HuH-7.5 (cell line): ENCODE data around the gene LRP1-AS.
"Not testable (repeated sequence)": the region's sequence is repeated elsewhere in the genome, so short reads cannot be mapped to it uniquely, and the experiment has no call there.

Experiments used
- DNase-seq: peaks from one replicate; pipeline ENCODE4 v3.0.0; 2011; ENCODE audit warnings: low spot score

The LRP1-AS gene

DNA sequence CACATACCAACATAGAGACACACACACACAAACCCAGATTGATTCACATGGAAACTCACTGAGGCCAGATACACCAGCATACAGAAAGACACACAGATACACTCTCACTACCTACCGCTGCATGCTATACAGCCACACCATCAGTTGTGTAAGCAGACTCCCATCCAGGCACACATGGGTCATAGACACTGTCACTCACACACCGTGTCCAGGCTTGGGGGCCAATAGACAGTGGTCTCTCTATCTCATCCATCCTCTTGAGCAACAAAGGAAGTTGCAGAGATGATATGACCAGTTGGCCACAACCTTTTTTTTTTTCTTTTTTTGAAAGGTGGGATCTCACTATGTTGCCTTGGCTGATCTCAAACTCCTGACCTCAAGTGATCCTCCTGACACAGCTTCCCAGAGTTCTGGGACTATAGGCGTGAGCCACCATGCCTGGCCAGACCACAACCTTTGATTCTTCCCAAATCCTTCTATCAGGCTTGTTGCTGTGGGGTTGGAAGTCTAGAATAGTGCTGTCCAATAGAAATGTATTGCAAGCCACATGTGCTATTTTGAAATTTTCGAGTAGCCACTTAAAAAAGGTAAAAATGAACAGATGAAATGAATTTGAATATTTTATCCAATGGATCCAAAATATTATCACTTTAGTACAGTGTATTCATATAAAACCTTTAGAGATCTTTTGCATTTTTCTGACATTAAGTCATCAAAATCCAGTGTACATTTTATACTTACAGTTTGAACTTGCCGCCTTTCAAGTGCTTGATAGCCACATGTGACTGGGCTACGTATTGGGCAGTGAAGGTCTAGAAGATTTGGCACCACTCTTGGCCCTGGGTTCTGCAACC is 7.4 kb downstream of the LRP1-AS start:
- no peak for DNase-seq

DNA sequence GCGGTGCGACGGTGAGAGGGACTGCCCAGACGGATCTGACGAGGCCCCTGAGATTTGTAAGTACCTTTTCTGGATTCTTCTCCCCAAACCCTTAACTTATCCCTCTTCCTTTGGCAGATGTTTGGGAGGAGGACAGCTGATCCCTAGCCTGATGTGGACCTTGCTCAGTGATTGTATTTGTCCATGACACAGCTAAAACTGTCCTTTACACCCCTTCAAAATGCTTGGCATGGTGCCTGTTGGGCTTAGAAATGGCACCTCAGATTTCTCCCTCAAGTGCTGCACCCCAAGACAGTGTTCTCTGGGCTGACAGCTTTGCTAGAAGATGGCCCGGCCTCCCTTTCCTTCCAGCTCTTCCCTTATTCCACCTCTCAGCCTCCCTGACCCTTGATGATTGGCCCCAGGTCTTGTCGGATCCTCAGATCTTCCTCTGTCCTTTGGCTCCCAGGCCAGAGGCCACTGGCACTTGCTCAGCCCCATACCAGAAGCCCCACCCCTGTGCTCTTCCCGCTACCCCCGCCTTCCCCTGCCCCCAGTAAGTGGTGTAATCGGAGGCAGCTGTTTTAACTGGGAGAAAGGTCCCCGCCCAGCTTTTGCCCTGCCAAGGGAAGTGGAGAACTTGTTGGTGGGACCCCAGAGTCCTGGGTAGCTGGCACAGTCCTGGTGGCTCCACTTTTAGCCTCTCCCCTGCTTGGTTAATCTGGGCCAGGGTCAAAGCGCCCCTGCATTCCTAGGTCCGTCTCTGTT is 8.7 kb downstream of the LRP1-AS start:
- DNase-seq = peak; percentile 80

GRCh38 chr12:57135527-57136326 is 11.7 kb downstream of the LRP1-AS start:
- peak; percentile 4 for DNase-seq

GRCh38 chr12:57134949-57135348 is 12.5 kb downstream of the LRP1-AS start:
- peak; percentile 6 for DNase-seq

DNA sequence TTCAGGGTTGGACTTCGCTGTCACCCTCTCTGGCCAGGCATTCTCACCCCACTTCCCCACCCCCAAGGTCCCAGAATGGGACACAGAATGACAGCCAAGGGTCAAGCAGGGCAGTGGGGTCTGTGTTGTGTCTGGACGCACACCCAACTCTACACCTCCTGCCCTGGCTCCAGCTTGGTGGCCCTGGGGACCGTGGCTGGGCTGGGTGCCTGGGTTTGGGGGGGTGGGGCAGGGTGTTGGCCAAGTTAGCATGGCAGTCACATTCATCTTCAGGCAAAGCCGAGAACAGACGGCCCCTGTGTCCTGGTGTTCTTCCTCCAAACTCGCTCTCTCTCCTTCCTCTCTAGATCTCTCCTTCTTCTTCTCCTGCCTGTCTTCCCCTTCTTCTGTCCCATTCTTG is 13.5 kb downstream of the LRP1-AS start:
- DNase-seq = peak; percentile 1

DNA sequence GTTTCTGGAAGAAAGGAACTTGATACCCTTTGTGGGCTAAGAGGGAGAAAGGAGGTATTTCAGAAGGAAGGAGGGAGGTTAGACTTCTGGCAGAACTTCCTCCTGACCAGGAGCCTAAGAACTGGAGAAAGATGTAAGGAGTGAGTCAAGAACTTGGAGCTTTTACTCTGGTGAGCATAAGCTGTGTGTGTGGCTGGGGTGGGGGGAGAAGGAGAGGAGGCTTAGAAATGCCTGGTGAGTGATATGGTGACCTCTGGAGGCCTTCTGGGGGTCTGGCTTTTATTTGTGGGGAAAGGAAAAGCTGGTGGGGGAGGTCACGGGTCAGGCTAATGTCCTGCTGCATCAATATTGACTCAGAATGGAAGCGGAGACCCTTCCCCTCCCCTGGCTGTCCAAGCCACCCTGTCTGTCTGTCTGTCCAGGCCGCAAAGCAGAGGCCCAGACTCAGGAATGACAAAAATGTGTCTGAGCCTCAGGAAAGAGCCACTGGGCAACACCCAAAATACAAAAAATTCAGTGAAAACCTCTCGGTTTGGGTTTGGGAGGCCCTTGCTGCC is 14.3 kb downstream of the LRP1-AS start:
- DNase-seq = peak; percentile 14

DNA sequence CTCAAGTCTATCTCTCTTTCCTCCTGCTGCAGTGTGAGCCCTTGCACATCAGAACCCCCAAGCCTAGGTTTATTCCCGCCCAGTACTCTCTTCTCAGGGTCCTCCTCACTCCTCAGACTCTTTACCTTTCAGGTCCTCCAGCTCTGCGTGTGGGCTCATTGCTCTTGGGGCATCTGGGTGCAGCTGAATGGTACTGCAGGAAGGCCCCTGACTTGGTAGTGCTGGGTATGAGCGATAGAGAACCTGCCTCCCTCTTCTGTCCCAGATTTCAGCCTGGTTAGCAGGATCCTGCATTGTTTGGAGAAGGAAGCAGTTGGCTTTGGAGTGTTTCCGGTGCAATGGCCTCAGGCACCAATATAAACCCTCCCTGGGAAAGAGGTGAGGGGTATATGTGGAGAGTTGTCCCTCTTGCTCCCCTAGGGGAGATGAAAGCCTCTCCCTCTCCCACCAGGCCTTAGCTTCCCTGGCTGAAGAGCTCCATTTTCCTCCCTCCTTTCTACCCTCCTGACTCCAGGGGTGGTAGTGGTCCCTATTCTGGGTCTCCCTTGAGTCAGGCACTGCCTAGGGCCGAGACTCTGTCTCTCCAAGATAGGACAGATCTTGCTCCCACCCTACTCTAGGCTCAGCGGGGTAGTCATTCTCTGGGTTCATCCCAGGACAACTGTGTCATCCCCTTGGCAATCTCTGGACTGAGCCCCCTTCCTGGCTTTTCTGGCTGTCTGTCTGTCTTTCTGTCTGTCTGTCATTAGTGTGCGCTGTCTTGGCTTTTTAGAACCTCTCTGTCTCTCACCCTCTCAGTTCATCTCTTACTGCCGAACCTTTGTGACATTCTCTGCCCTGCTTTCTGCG is 15.3 kb downstream of the LRP1-AS start:
- DNase-seq = peak; percentile 15

GRCh38 chr12:57130941-57131340 is 16.5 kb downstream of the LRP1-AS start:
- DNase-seq = peak; percentile 74

GRCh38 chr12:57129889-57130288 is 17.5 kb downstream of the LRP1-AS start:
- no peak for DNase-seq

DNA sequence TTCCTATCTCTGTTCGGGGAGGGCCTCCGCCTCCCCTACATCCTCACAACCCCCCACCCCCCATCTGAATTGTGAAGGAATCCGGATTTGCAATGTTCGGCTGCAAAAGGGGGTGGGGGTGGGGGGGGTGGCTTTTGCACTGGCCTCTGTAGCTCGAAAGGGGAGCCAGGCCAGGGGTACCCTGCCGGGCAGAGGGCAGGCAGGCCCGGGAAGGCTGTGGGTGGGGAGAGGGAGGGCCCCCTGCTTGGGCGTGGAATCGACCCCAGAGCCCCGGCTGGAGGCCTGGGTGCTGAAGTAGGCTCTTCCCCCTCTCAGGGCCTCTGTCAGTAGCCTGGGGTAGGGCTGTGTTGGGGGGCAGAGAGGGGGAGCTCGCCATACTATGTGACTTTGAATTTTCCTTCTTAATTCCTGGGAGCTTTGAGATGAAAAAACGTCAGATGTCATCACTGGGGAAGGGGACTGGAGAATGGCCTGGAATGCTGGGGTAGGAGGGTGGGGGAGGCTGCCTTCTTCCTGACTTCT is 18.0 kb downstream of the LRP1-AS start:
- peak; percentile 28 for DNase-seq

DNA sequence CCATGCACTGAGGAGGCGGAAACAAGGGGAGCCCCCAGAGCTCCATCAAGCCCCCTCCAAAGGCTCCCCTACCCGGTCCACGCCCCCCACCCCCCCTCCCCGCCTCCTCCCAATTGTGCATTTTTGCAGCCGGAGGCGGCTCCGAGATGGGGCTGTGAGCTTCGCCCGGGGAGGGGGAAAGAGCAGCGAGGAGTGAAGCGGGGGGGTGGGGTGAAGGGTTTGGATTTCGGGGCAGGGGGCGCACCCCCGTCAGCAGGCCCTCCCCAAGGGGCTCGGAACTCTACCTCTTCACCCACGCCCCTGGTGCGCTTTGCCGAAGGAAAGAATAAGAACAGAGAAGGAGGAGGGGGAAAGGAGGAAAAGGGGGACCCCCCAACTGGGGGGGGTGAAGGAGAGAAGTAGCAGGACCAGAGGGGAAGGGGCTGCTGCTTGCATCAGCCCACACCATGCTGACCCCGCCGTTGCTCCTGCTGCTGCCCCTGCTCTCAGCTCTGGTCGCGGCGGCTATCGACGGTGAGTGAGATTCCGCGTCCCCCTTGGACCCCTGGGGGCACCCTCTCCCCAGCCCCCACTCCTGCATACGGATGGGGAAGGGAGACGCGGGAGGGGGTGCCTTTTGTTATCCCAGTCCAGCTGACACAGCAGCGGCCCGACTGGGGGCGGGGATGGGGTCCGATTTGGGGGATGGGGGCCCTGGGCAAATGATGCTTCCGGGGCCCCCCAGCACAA is 18.7 kb downstream of the LRP1-AS start:
- DNase-seq = no peak

DNA sequence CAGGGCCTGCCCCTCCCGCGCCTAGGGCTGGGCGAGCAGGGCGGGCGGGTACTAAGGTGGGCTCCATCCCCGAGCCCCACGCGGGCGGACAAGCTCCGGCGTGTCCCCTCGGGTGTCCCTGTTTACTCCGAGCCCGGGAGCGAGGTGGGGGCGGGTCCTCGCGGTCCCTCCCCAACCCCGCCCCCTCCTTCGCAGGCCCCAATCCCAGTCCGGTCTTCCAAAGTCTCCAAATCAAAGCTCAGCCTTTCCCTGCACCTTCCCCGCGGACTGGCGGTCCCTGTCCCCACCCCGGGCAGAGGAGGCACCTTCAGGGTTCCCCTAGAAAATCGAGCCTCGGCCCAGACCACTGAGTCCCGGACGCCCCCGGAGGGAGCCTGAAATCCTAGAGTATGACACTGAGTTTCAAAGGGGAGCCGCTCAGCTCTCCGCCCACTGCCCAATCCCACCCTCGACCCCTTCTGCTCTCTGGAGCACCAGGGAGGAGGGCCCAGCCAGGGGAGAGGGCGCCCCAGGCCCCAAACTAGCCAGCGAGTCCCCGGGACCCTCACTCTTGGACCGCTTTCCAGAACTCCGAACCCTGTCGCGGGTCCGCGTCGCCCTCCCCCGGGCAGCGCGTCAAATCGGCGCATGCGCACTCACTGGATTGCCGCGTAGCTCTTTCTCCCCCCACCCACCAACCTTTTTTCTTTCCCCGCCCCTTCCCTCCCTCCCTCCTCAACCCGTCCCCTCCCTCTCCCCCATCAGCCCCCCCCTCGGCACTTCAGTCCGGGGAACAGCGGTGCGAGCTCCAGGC is 19.5 kb downstream of the LRP1-AS start, which contains the start of gene LRP1:
Gene LRP1, plus strand, starts transcription at position 758 of the 793 bp plus-strand sequence. CDS start 482 bp downstream, outside the sequence.
- DNase-seq = peak; percentile 81

GRCh38 chr12:57127101-57127725 is 20.2 kb downstream of the LRP1-AS start:
- peak; percentile 59 for DNase-seq

- no peak for DNase-seq
These were observed 20.9 kb downstream of the LRP1-AS start for GRCh38 chr12:57126561-57126960.

DNA sequence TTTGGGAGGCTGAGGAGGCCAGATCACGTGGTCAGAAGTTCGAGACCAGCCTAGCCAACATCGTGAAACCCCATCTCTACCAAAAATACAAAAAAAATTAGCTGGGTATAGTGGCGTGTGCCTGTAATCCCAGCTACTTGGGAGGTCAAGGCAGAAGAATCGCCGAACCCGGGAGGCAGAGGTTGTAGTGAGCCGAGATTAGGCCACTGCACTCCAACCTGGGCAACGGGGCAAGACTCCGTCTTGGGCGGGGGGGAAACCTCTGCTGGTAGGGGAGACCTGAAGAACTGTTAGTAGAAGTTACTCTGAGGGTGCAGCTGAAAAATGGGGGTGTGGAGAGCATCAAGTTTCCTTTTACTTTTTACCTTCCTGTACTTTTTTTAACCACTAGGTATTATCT is 21.4 kb downstream of the LRP1-AS start:
- no peak for DNase-seq

- DNase-seq = no peak
These were observed 23.1 kb downstream of the LRP1-AS start for GRCh38 chr12:57124261-57124877.

GRCh38 chr12:57123813-57124212 is 23.6 kb downstream of the LRP1-AS start:
- DNase-seq = no peak

- not testable (repeated sequence) for DNase-seq
These were observed 26.7 kb downstream of the LRP1-AS start for GRCh38 chr12:57120718-57121117.
